Parathyroid adenoma (tissue), 2 donors: Measurements from ENCODE around the gene TEKTIP1.
"Not testable (repeated sequence)": the region's sequence is repeated elsewhere in the genome, so short reads cannot be mapped to it uniquely, and the experiment has no call there.

Experiments
- H2AFZ ChIP-seq: fragments of 300-600 bp; sonication (generic); one replicate; pipeline ENCODE4 v1.7.0; 2017; ENCODE audit warnings: antibody characterized with exemption, mild to moderate bottlenecking
- H3K27ac ChIP-seq: fragments of 300-600 bp; sonication (generic); one replicate; pipeline ENCODE4 v1.7.0; 2017
- H3K27me3 ChIP-seq: fragments of 300-600 bp; sonication (generic); one replicate; pipeline ENCODE4 v1.7.0; 2017; ENCODE audit warnings: low read length; ENCODE audit not compliant: control insufficient read depth, insufficient read depth
- H3K36me3 ChIP-seq: fragments of 300-600 bp; sonication (generic); one replicate; pipeline ENCODE4 v1.7.0; 2017; ENCODE audit warnings: low read length; ENCODE audit not compliant: control insufficient read depth, insufficient read depth
- H3K4me1 ChIP-seq: fragments of 300-600 bp; sonication (generic); one replicate; pipeline ENCODE4 v1.7.0; 2017; ENCODE audit warnings: control low read depth
- H3K4me2 ChIP-seq: fragments of 300-600 bp; sonication (generic); one replicate; pipeline ENCODE4 v1.7.0; 2017; ENCODE audit warnings: low read length
- H3K4me3 ChIP-seq: fragments of 300-600 bp; sonication (generic); one replicate; pipeline ENCODE4 v1.7.0; 2017; ENCODE audit warnings: low read depth, low read length
- H3K79me2 ChIP-seq: fragments of 300-600 bp; sonication (generic); one replicate; pipeline ENCODE4 v1.7.0; 2017; ENCODE audit warnings: control low read depth
- H3K9ac ChIP-seq: fragments of 300-600 bp; sonication (generic); one replicate; pipeline ENCODE4 v1.7.0; 2017; ENCODE audit warnings: mild to moderate bottlenecking
- H3K9me3 ChIP-seq: fragments of 300-600 bp; sonication (generic); one replicate; pipeline ENCODE4 v1.7.0; 2017; ENCODE audit warnings: low read length; ENCODE audit not compliant: control insufficient read depth
- TF ChIP-seq, protein P1 (sequence below): fragments of 300-600 bp; sonication (generic); IDR thresholded peaks from one replicate; pipeline ENCODE4 v1.7.0; 2017; ENCODE audit warnings: antibody characterized with exemption, mild to moderate bottlenecking
- donor health status: primary hyperparathyroidism.

TEKTIP1 gene

GRCh38 chr19:3527238-3527910 is 11.6 kb upstream of the TEKTIP1 start:
- Histone ChIP-seq H3K36me3 (no peaks in the 10 kb centered on the region), H3K4me1 (no peaks in the 10 kb centered on the region), H3K4me3 (no peak overlapping the region), H2AFZ (no peak overlapping the region), H3K27ac (no peak overlapping the region), H3K9ac (no peak overlapping the region), H3K79me2 (peaks cover 12% of the 10 kb centered on the region), H3K4me2 (no peak overlapping the region), H3K9me3 (no peaks in the 10 kb centered on the region), H3K27me3 (no peaks in the 10 kb centered on the region)
- TF ChIP-seq, protein P1, sequence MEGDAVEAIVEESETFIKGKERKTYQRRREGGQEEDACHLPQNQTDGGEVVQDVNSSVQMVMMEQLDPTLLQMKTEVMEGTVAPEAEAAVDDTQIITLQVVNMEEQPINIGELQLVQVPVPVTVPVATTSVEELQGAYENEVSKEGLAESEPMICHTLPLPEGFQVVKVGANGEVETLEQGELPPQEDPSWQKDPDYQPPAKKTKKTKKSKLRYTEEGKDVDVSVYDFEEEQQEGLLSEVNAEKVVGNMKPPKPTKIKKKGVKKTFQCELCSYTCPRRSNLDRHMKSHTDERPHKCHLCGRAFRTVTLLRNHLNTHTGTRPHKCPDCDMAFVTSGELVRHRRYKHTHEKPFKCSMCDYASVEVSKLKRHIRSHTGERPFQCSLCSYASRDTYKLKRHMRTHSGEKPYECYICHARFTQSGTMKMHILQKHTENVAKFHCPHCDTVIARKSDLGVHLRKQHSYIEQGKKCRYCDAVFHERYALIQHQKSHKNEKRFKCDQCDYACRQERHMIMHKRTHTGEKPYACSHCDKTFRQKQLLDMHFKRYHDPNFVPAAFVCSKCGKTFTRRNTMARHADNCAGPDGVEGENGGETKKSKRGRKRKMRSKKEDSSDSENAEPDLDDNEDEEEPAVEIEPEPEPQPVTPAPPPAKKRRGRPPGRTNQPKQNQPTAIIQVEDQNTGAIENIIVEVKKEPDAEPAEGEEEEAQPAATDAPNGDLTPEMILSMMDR, result no peak

DNA sequence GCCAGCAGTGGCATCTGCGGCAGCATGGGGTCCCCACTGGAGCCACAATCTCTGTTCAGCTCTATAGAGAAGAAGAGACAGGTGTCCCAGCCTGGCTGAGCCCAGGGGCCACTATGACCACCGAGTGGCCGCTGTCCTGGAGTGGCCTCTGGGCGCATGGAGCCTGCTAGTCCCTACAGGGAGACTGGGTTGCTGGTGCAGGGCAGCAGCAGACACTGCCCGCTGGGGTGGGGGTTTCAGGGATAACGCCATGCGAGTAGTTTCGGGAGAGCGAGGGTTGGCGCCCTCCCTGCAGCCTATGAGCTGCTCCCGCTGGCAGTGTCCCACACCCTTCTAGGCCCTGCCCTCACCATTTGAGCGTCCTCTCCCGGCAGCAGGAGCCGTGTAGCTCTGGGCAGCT is 10.9 kb upstream of the TEKTIP1 start:
- H3K27me3 ChIP-seq, result no peaks in the 10 kb centered on the region
- H3K4me2 ChIP-seq, result no peak overlapping the region
- no peak overlapping the region for H3K9ac ChIP-seq
- no peak overlapping the region for H3K27ac ChIP-seq
- H3K4me3 ChIP-seq, result no peak overlapping the region
- H2AFZ ChIP-seq, result no peak overlapping the region
- H3K4me1 ChIP-seq, result no peaks in the 10 kb centered on the region
- peaks cover 9% of the 10 kb centered on the region for H3K79me2 ChIP-seq
- no peaks in the 10 kb centered on the region for H3K36me3 ChIP-seq
- TF ChIP-seq, protein P1, result no peak
- H3K9me3 ChIP-seq, result no peaks in the 10 kb centered on the region

GRCh38 chr19:3528539-3529211 is 10.3 kb upstream of the TEKTIP1 start:
- Histone ChIP-seq H3K4me3 (no peak overlapping the region), H3K36me3 (no peaks in the 10 kb centered on the region), H3K27me3 (no peaks in the 10 kb centered on the region), H3K4me2 (no peak overlapping the region), H3K9ac (no peak overlapping the region), H3K27ac (no peak overlapping the region), H3K79me2 (peaks cover 7% of the 10 kb centered on the region), H3K9me3 (no peaks in the 10 kb centered on the region), H2AFZ (no peak overlapping the region), H3K4me1 (no peaks in the 10 kb centered on the region)
- TF ChIP-seq, protein P1, result no peak

DNA sequence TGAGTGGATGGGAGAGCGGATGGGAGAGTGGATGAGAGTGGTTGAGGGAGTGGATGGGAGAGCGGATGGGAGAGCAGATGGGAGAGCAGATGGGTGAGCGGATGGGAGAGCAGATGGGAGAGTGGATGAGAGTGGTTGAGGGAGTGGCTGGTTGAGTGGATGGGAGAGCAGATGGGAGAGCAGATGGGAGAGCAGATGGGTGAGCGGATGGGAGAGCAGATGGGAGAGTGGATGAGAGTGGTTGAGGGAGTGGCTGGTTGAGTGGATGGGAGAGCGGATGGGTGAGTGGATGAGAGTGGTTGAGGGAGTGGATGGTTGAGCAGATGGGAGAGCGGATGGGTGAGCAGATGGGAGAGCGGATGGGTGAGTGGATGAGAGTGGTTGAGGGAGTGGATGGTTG is 9.7 kb upstream of the TEKTIP1 start:
- not testable (repeated sequence) for H2AFZ ChIP-seq, H3K9me3 ChIP-seq, H3K27me3 ChIP-seq, H3K36me3 ChIP-seq, H3K9ac ChIP-seq, H3K4me2 ChIP-seq, H3K4me1 ChIP-seq, H3K27ac ChIP-seq, H3K79me2 ChIP-seq, H3K4me3 ChIP-seq

GRCh38 chr19:3530389-3530788 is 8.6 kb upstream of the TEKTIP1 start:
- H3K4me1 ChIP-seq, result no peaks in the 10 kb centered on the region
- TF ChIP-seq, protein P1, result no peak
- H3K36me3 ChIP-seq, result no peaks in the 10 kb centered on the region
- no peak overlapping the region for H2AFZ ChIP-seq
- no peak overlapping the region for H3K4me2 ChIP-seq
- no peak overlapping the region for H3K27ac ChIP-seq
- no peaks in the 10 kb centered on the region for H3K9me3 ChIP-seq
- no peak overlapping the region for H3K4me3 ChIP-seq
- no peaks in the 10 kb centered on the region for H3K79me2 ChIP-seq
- H3K27me3 ChIP-seq, result no peaks in the 10 kb centered on the region
- no peak overlapping the region for H3K9ac ChIP-seq
